ENCODE measurements around the gene TTC16.
"Not testable (repeated sequence)": the region's sequence is repeated elsewhere in the genome, so short reads cannot be mapped to it uniquely, and the experiment has no call there.

TTC16 gene

DNA sequence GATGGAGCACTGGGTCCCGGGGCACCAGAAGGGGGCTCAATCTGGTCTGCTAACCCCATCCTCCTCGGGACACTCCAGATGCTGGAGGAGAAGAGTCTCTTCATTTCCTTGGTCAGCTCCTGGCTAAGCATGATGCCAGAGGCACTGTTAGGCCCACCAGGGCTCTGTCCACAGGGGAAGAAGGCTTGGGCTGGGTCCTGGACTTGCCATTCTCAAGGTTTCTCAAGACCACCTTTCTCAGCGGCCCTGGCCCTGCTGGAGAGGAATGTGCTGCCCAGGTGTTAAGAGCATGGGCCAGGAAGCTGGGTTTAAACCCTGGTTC lies 54.7 kb downstream of the TTC16 start:
- no peak for DNase-seq

DNA sequence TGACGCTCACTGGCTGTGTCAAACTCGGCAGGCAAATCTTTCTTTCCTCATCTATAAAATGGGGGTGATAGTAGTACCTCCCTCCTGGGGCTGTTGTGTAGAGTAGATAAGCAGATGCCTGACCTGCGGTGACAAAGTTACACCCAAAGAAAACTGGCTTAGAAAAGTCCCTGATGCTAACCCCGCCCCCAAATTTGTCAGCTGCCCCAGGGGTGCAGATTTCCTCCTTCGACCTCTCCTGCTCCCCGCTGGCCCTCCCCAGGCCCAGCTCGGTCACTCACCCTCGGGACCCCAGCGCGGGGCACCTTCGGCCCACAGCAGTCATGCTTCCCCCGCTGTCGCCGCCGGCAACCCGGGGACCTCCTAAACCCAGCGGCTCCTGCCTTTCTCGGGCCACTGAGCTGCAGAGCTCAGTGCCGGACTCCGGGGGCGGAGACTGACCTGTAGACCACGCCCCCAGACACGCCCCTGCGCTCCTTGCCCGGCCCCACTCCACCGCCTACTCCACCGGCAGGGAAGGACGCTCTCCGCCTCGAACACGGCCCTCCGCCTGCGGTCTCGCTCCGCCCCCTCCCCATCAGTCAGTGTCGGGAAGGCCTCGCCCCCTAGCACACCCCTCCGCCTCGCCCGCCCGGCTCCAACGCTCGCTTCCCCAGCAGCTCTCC lies 55.2 kb downstream of the TTC16 start:
- DNase-seq, result peak; percentile 98

DNA sequence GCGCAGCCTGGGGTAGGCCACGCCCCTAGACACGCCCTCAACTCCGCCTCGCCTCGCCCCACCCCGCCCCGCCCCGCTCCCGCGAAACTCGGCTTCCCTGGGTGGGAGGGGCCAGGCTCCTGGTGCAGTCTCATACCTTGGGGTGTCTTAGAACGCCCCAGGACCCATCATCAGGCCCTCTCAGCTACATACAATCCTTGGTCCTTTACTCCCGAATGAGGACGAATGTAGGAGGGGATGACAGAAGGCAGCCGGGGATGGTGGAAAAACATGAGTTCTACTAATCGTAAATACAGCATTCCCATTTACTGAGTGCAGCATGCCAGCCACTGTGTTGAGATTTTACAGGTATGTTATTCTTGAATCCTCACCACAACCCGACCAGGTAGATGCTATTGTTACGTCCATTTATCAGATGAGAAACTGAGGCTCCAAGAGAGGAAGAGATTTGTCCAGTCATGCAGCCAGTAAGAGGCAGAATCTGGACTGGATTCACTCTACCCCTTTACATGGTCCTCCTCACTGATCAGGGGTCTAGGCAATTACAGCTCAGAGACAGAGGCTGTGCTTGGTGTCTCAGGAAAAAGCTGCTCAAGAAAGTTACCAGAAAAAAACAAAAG lies 55.8 kb downstream of the TTC16 start:
- DNase-seq, result no peak

DNA sequence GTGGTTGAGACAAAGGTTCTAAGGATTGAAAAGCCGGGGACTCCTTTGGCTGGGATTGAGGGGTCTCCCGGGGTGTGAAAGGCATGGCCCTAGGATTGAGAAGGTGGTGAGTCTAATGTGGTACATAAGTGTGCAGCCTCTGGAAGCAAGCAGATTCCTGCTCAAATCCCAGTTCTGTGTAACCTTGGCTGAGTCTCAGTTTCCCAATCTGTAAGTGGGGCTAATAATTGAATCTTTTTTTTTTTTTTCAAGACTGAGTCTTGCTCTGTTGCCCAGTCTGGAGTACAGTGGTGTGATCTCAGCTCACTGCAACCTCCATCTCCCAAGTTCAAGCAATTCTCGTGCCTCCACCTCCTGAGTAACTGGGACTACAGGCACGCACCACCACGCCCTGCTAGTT lies 56.7 kb downstream of the TTC16 start:
- DNase-seq, result no peak

DNA sequence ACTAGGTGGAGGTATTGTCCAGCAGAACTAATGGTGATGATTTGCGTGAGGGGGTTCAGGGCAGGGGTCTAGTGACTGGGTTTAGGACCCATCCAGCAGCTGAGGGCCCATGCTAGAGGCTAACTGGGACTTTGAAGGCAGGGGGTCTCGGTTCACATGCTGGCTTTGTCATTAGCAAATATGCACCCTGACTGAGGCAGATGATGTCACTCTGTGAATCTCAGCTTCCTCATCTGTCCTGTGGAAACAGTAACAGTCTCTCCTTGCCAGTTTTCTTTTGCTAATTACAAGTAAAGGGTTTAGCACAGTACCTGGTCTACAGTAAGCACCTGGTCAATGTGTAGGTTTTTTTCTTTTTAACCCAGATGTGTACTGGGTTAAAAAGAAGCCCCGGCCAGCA lies 57.4 kb downstream of the TTC16 start:
- no peak for DNase-seq

DNA sequence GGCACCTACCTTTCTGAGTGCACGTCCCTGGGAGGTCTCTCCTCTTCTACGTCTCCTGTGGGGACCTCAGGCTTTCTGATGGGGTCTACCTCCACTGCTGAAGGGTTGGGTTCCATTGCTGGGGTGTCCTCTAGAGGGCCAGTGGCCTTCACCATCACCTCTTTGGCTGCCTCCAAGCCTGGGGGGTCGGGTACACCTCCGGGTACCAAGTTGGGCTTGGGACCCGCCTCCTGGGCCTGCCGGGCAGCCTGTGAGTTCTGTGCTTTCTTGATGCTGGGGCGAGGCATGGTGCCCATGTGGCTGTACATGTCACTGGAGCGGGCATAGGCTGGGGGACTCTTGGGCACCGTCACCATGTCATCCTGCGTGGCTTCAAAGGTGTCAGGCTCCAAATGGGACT lies 58.1 kb downstream of the TTC16 start:
- DNase-seq, result no peak

DNA sequence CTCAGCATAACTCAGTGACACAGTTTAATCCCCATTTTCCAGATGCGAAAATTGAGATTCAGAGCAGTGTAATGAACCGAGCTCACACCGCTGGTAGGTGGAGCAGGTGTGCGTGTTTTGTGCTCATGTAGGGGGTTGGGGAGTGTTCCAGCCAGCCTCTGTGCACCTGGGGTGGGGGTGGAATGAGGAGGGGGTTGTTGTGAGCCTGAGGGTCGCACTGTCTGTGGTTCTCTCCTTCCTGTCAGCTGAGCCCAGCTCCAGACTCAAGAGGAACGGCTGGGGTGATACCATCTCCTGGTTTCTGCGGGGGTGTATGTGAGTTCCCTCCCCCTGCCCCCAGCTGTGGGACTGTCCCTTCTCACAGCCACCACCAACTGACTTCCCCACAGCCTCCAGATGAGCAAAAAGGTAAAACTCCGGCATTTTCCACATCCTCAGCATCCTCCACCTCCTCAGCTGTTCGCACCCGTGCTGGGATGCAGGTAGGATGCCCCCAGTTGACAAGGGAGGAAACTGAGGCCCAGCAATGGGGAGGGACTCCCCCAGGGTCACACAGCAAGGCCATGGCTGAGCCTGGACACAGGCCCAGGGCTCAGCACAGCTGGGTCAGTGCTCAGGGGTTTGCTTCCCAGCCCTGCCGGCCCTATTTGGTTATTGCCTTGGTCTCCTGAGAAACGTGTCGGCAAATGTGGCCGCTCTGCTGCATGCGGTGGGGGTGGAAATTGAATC lies 60.5 kb downstream of the TTC16 start:
- peak; percentile 80 for DNase-seq

DNA sequence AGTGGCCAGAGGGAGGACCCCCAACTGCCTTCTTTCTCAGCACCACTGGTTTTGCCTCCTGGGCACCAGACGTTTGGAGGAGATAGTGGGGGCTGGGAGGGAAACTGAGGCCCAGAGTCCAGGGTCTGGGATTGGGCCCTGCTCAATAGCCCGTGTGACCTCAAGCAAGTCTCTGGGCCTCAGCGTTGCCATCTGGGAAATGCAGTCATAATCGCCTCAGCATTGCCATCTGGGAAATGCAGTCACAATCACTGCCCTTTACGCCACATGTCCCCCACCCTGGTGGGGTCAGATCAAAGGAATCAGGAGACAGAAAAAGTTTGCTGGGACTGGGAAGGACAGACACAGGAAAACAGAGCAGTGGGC lies 61.0 kb downstream of the TTC16 start:
- no peak for DNase-seq

DNA sequence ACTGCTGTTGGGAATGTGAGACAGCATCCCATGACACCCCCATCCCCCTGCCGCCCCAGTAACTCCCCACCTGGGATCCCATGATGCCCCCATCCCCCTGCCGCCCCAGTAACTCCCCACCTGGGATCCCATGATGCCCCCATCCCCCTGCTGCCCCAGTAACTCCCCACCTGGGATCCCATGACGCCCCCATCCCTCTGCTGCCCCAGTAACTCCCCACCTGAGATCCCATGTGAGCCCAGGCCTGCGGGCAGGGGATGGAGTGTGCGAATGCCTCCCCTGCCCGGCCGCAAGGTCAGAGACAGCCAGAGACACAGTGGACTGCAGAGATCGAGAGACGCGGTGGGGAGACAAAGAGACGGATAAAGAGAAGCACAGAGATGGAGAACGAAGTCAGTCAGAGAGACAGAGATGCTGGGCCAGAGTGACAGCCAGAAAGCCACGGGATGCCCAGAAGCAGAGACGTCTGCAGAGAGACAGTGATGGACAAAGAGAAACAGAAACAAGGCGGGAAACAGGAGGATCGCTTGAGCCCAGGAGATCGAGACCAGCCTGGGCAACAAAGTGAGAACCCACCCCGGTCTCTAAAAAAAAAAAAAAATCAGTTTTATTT lies 61.6 kb downstream of the TTC16 start:
- no peak for DNase-seq

DNA sequence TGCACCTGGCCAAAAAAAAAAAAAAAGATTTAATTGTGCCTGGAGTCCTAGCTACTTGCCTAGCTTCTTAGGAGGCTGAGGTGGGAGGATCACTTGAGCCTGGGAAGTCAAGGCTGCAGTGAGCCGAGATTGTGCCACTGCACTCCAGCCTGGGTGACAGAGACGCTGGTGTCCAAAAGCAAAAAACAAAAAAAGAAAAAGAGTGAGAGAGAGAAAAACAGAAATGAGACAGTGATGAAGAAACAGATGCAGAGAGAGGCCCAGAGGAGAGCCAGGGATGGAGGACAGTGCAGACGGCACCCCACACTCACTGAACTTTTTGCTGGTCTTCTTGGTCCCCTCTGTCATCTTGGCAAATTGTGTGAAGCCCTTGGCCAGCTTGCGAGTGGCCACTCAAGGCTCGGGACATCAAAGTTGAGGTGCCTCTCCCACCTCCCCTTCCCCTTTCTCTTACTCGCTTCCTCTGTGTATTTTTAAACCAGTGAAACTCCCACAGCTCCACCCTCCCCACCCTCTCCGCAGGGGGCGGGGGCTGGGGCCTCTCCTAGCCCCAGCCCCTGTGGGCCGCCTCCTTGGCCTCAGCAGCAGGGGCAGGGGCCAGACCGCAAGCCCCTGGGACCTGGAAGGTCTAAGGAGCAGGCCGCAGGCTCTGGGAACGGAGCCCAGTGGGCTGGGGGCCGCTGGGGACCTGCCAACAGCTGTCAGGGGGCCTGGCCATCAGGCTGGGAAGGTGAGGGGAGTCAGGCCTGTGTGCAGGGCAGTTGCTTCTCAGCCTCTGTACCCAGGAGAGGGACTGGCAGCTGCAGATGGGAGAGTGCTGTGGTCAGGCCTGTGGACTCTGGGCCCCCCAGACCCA lies 62.6 kb downstream of the TTC16 start, which contains the start of gene SH2D3C:
TSS of gene SH2D3C (minus strand) at position 387 of the 856 bp plus-strand sequence. CDS start at position 348, 39 bp downstream.
- peak; percentile 40 for DNase-seq

DNA sequence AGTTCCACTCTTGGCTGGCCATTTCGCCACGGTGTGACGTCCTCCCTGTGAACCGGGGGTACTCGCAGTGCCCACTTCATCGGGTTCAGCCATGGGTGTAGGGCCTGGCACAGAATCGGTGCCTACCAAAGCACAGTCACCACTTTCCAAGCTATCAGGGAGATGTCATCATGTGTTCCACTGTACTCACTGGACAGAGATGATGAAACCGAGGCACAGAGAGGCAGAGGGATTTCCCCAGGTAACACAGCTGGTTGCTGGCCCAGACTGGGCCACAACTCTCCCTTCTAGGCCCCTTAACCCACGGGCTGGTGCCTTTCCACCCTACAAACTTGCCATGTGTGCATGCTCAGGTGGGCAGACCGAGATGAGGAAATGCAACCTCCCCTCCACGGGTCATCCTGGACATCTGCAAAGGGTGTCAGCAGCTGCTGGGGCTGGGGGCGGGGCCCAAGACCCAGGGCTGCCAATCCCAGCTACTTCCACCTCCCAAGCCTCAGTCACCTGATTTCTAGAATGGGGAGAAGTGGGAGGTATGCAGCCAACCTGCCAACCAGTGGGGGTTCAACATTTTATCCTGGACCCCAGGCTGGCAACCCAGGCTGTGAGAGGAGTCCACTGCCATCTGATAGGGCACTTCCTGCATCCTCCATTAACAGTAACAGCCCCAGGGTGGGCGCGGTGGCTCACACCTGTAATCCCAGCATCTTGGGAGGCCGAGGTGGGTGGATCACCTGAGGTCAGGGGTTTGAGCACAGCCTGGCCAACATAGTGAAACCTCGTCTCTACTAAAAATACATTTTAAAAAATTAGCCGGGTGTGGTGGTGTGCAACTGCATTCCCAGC lies 63.5 kb downstream of the TTC16 start:
- peak; percentile 30 for DNase-seq

DNA sequence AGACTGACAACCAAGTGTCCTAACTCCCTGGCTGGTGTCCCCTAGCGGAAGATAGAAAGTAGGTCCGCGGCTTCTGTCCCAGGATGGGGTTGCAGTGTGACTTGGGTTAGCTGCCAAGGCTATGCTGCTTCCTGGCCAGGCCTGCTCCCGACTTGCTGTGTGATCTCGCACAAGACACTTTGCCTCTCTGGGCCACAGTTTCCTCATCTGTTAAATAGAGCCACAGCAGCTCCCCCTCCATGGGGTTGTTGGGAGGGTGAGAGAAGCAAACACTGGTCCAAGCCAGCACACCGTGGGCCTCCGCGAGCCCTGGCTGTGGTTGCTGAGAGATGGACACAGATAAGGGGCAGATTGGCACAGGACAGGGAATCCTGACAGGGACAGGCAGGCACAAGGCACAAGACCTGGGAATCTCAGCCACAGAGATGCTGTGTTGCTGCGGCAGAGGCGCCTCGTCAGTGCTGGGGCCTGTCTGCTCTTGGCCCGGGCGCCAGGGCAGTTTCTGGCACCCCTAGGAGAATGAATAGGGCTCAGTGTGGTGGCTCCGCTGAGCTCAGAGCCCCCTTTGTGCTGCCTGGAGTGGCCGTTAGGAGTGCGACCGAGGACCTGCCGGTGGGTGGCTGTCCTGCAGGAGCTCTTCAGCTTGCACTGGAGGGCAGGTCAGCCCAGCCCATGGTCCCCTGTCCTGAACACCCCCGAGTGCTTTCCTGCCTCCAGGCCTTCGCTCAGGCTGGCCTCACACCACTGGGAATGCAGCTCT lies 64.4 kb downstream of the TTC16 start:
- no peak for DNase-seq

DNA sequence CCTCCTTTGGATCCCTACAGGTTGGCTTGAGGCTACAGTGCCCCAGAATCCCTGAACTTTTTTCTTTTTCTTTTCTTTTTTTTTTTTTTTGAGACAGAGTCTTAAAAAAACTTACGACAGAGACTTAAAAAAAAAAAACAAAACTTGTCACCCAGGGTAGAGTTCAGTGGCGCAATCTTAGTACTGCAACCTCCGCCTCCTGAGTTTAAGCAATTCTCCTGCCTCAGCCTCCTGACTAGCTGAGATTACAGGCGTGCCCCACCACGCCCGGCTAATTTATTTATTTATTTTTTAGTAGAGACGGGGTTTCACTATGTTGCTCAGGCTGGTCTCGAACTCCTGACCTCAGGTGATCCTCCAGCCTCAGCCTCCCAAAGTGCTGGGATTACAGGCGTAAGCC lies 65.0 kb downstream of the TTC16 start:
- DNase-seq, result not testable (repeated sequence)

Measured in OCI-M1 (cell line).